Stimulated activated CD4-positive, alpha-beta T cell treated with anti-CD3 and anti-CD28 coated beads, Interleukin-15, amount 100 ng/mL, for 24 hours (primary cell): ENCODE results near the gene LYZL1.
"Not testable (repeated sequence)": the region's sequence is repeated elsewhere in the genome, so short reads cannot be mapped to it uniquely, and the experiment has no call there.

ENCODE experiments used
- DNase-seq: peaks from one replicate; pipeline ENCODE4 v3.0.0-alpha.2; 2020

LYZL1 gene

GRCh38 chr10:29265210-29265768 is 23.6 kb upstream of the LYZL1 start:
- DNase-seq, result no peak

GRCh38 chr10:29266641-29267040 is 22.2 kb upstream of the LYZL1 start:
- no peak for DNase-seq

- no peak for DNase-seq
These were observed 20.9 kb upstream of the LYZL1 start for GRCh38 chr10:29268011-29268410.

GRCh38 chr10:29269486-29269885 is 19.4 kb upstream of the LYZL1 start:
- no peak for DNase-seq

GRCh38 chr10:29270883-29271282 is 18.0 kb upstream of the LYZL1 start:
- DNase-seq, result no peak

GRCh38 chr10:29271877-29272276 is 17.0 kb upstream of the LYZL1 start:
- no peak for DNase-seq

GRCh38 chr10:29273478-29273877 is 15.4 kb upstream of the LYZL1 start:
- no peak for DNase-seq

- DNase-seq, result no peak
These were observed 12.5 kb upstream of the LYZL1 start for GRCh38 chr10:29276251-29276850.

GRCh38 chr10:29277296-29277695 is 11.6 kb upstream of the LYZL1 start:
- no peak for DNase-seq

GRCh38 chr10:29279779-29280487 is 8.9 kb upstream of the LYZL1 start:
- no peak for DNase-seq

- DNase-seq, result no peak
These were observed 8.4 kb upstream of the LYZL1 start for GRCh38 chr10:29280488-29280840.

GRCh38 chr10:29285624-29286051 is 3.2 kb upstream of the LYZL1 start:
- DNase-seq, result no peak

GRCh38 chr10:29287635-29288034 is 1.2 kb upstream of the LYZL1 start:
- DNase-seq, result no peak

GRCh38 chr10:29291561-29291960 is 2.7 kb downstream of the LYZL1 start:
- DNase-seq, result not testable (repeated sequence)

- DNase-seq, result not testable (repeated sequence)
These were observed 3.5 kb downstream of the LYZL1 start for GRCh38 chr10:29292406-29292805.

GRCh38 chr10:29295813-29296212 is 6.9 kb downstream of the LYZL1 start:
- no peak for DNase-seq

- no peak for DNase-seq
These were observed 8.8 kb downstream of the LYZL1 start for GRCh38 chr10:29297678-29298077.

GRCh38 chr10:29301359-29301910 is 12.6 kb downstream of the LYZL1 start:
- no peak for DNase-seq

- no peak for DNase-seq
These were observed 13.6 kb downstream of the LYZL1 start for GRCh38 chr10:29302499-29302898.

- DNase-seq, result peak; percentile 36
These were observed 15.6 kb downstream of the LYZL1 start for GRCh38 chr10:29304264-29304994.

- DNase-seq, result no peak
These were observed 16.1 kb downstream of the LYZL1 start for GRCh38 chr10:29304995-29305335.

GRCh38 chr10:29306688-29307087 is 17.8 kb downstream of the LYZL1 start:
- DNase-seq, result no peak

- DNase-seq, result not testable (repeated sequence)
These were observed 19.3 kb downstream of the LYZL1 start for GRCh38 chr10:29308142-29308541.

- DNase-seq, result no peak
These were observed 20.6 kb downstream of the LYZL1 start for GRCh38 chr10:29309465-29309864.
